Caco-2 (cell line): ENCODE results near the gene SERINC4. TPM values are rescaled to one million over a fixed set of nuclear protein-coding genes. Genes with fewer than 3 reads are reported as not detected.
"Not testable (repeated sequence)": the region's sequence is repeated elsewhere in the genome, so short reads cannot be mapped to it uniquely, and the experiment has no call there.

Experiments used
- BruUV-seq: library from RNA; stranded (reverse); fragments of 400-500 nt; replicated peaks from 2 replicates; lab custom pipeline; 2021; lab: Mats Ljungman, UMichigan
- CTCF ChIA-PET: fragments of 300-600 bp; sonication (Branson Sonifier 250); formaldehyde crosslinking; loops from one replicate; lab custom pipeline; 2022; ENCODE audit warnings: antibody characterized with exemption; lab: Charles Lee
- POLR2A ChIA-PET: fragments of 300-600 bp; sonication (Branson Sonifier 250); formaldehyde crosslinking; loops from one replicate; lab custom pipeline; 2022; ENCODE audit warnings: antibody characterized with exemption; lab: Charles Lee
- DNase-seq, 2 experiments: peaks; one replicate each; pipeline versions ENCODE4 v3.0.0 to v3.0.0-alpha.2; 2020 to 2022
- H3K27me3 ChIP-seq: replicated peaks from 2 replicates; pipeline ENCODE4 v1.6.0; 2011; ENCODE audit warnings: low read length; ENCODE audit not compliant: control insufficient read depth, insufficient read depth
- H3K36me3 ChIP-seq: 2 replicates; pipeline ENCODE4 v1.5.1; 2011; ENCODE audit warnings: low read length; ENCODE audit not compliant: control insufficient read depth, insufficient read depth
- H3K4me1 ChIP-seq: fragments of 250-450 bp; sonication (Bioruptor Pico); 2 replicates; pipeline ENCODE4 v1.5.1; 2020; ENCODE audit warnings: mild to moderate bottlenecking
- H3K4me3 ChIP-seq: 2 replicates; pipeline ENCODE4 v1.5.1; 2011; ENCODE audit warnings: low read depth, mild to moderate bottlenecking, control low read depth, low read length
- H3K9me3 ChIP-seq: fragments of 250-450 bp; sonication (Bioruptor Pico); 2 replicates; pipeline ENCODE4 v1.5.1; 2020; ENCODE audit warnings: mild to moderate bottlenecking, moderate library complexity
- H3K27ac Mint-ChIP-seq: one replicate; pipeline ENCODE4 v1.8.0; 2022; ENCODE audit warnings: mixed read lengths; ENCODE audit not compliant: unreplicated experiment
- H3K27me3 Mint-ChIP-seq: one replicate; pipeline ENCODE4 v1.8.0; 2022; ENCODE audit warnings: mixed read lengths; ENCODE audit not compliant: insufficient read depth, unreplicated experiment
- H3K36me3 Mint-ChIP-seq: one replicate; pipeline ENCODE4 v1.8.0; 2022; ENCODE audit warnings: mild to moderate bottlenecking, mixed read lengths; ENCODE audit not compliant: insufficient read depth, unreplicated experiment
- H3K4me1 Mint-ChIP-seq: one replicate; pipeline ENCODE4 v1.8.0; 2022; ENCODE audit warnings: low read depth, mixed read lengths; ENCODE audit not compliant: unreplicated experiment
- H3K4me3 Mint-ChIP-seq: one replicate; pipeline ENCODE4 v1.8.0; 2022; ENCODE audit warnings: mild to moderate bottlenecking, moderate library complexity, mixed read lengths; ENCODE audit not compliant: unreplicated experiment
- H3K9me3 Mint-ChIP-seq: one replicate; pipeline ENCODE4 v1.8.0; 2022; ENCODE audit warnings: mixed read lengths; ENCODE audit not compliant: unreplicated experiment
- CTCF ChIP-seq, 2 experiments: fragments of 200-600 bp in 1 of 2; IDR thresholded peaks; 1 replicate in 1 of 2; 2 replicates in 1 of 2; pipeline versions ENCODE4 v1.5.1 to v1.8.0; 2011 to 2022; ENCODE audit warnings: antibody characterized with exemption in 1 of 2, control low read depth in 1 of 2, inconsistent platforms in 1 of 2, low read depth in 1 of 2, low read length in 1 of 2, mild to moderate bottlenecking in 1 of 2, moderate library complexity in 1 of 2; ENCODE audit not compliant: insufficient read depth in 1 of 2, severe bottlenecking in 1 of 2, unreplicated experiment in 1 of 2
- intact Hi-C: fragments of 100-400 bp; cut with micrococcal nuclease; formaldehyde crosslinking; loops from one replicate; pipeline ENCODE4 v1.10.0; 2022; ENCODE audit not compliant: unreplicated experiment
- total RNA-seq: library from RNA; stranded (reverse); gene quantifications from 2 replicates; pipeline ENCODE4 v1.2.3, GENCODE V29; 2022

Gene SERINC4
- total RNA-seq, 1 experiment from 2014 or later: 0.23 TPM

- DNase-seq: no peak
- Histone ChIP-seq H3K9me3 (no peaks in the 10 kb centered on the region), H3K4me3 (no peak overlapping the region), H3K27me3 (no peaks in the 10 kb centered on the region), H3K36me3 (no peaks in the 10 kb centered on the region), H3K4me1 (no peaks in the 10 kb centered on the region)
- no peaks in the 10 kb centered on the region for H3K27me3 Mint-ChIP-seq
- no peaks in the 10 kb centered on the region for H3K4me1 Mint-ChIP-seq
- ChIA-PET POLR2A (no interaction called here), CTCF (no interaction called here)
- H3K9me3 Mint-ChIP-seq: no peaks in the 10 kb centered on the region
- no TSS peak for BruUV-seq
- no peak overlapping the region for H3K27ac Mint-ChIP-seq
- intact Hi-C loops: no loop called here
- no peak overlapping the region for H3K4me3 Mint-ChIP-seq
- H3K36me3 Mint-ChIP-seq: peaks cover 65% of the 10 kb centered on the region
- TF ChIP-seq CTCF (IDR thresholded peaks at IDR 0.05; ENCODE audit: insufficient read depth in 1 of 2, low read depth in 1 of 2, low read length in 1 of 2, severe bottlenecking in 1 of 2, unreplicated experiment in 1 of 2): no peak
Observed at GRCh38 chr15:43808435-43808950, 8.5 kb upstream of the SERINC4 start.

DNA sequence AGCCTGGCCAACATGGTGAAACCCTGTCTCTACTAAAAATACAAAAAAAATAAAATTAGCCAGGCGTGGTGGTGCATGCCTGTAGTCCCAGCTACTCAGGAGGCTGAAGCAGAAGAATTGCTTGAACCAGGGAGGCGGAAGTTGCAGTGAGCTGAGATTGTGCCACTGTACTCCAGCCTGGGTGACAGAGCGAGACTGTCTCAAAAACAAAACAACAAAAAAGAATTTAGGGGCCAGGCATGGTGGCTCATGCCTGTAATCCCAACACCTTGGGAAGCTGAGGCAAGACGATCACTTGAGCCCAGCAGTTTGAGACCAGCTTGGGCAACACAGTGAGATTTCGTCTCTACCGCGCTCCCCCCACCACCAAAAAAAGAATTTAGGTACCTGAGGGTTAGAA is 2.7 kb upstream of the SERINC4 start:
- peaks cover 74% of the 10 kb centered on the region for H3K36me3 Mint-ChIP-seq
- H3K27me3 Mint-ChIP-seq, CTCF ChIA-PET, DNase-seq, H3K9me3 ChIP-seq, POLR2A ChIA-PET, H3K4me3 Mint-ChIP-seq, H3K4me3 ChIP-seq, H3K36me3 ChIP-seq, H3K9me3 Mint-ChIP-seq, H3K27me3 ChIP-seq, intact Hi-C loops, BruUV-seq, H3K27ac Mint-ChIP-seq: not testable (repeated sequence)
- H3K4me1 ChIP-seq: peaks cover 13% of the 10 kb centered on the region
- peaks cover 23% of the 10 kb centered on the region for H3K4me1 Mint-ChIP-seq

- H3K4me1 ChIP-seq: peaks cover 13% of the 10 kb centered on the region
- no peaks in the 10 kb centered on the region for H3K27me3 ChIP-seq
- intact Hi-C loops: loop anchor here (2.0 kb wide), 1 partner anchor 24 kb away; the partner anchor contains the start of gene MFAP1
Observed at GRCh38 chr15:43800286-43801141, 494 bp upstream of the SERINC4 start, which contains the start of gene HYPK. TSS of gene HYPK (plus strand) at chr15:43800599. CDS start at chr15:43800623, 24 bp downstream.

More at GRCh38 chr15:43800286-43801141, 494 bp upstream of the SERINC4 start, which contains the start of gene HYPK:
- ChIA-PET CTCF (no interaction called here), POLR2A (interaction anchor here (1.1 to 1.2 kb wide), 2 partner anchors 24 to 737 kb away, joined by 3 to 9 read pairs; partner anchors contain the start of genes EIF3J and MFAP1)
- no peaks in the 10 kb centered on the region for H3K27me3 Mint-ChIP-seq
- peaks cover 4% of the 10 kb centered on the region for H3K36me3 ChIP-seq
- peak within 1 kb of the TSS; percentile 98 for H3K4me3 Mint-ChIP-seq
- H3K36me3 Mint-ChIP-seq: peaks cover 71% of the 10 kb centered on the region
- DNase-seq: peak; percentile 86 to 90
- H3K27ac Mint-ChIP-seq: peak within 1 kb of the TSS; percentile 99
- no peaks in the 10 kb centered on the region for H3K9me3 ChIP-seq
- peaks cover 23% of the 10 kb centered on the region for H3K4me1 Mint-ChIP-seq
- TSS peak; percentile 12 for BruUV-seq
- H3K4me3 ChIP-seq: peak within 1 kb of the TSS; percentile 86
- no peak for TF ChIP-seq CTCF (IDR thresholded peaks at IDR 0.05; ENCODE audit: insufficient read depth in 1 of 2, low read depth in 1 of 2, low read length in 1 of 2, severe bottlenecking in 1 of 2, unreplicated experiment in 1 of 2)
- no peaks in the 10 kb centered on the region for H3K9me3 Mint-ChIP-seq
